ENCODE measurements around the gene HTRA3. TPM values are rescaled to one million over a fixed set of nuclear protein-coding genes. Genes with fewer than 3 reads are reported as not detected.

HTRA3 gene
- total RNA-seq, 1 experiment from 2014 or later, result 116 TPM

DNA sequence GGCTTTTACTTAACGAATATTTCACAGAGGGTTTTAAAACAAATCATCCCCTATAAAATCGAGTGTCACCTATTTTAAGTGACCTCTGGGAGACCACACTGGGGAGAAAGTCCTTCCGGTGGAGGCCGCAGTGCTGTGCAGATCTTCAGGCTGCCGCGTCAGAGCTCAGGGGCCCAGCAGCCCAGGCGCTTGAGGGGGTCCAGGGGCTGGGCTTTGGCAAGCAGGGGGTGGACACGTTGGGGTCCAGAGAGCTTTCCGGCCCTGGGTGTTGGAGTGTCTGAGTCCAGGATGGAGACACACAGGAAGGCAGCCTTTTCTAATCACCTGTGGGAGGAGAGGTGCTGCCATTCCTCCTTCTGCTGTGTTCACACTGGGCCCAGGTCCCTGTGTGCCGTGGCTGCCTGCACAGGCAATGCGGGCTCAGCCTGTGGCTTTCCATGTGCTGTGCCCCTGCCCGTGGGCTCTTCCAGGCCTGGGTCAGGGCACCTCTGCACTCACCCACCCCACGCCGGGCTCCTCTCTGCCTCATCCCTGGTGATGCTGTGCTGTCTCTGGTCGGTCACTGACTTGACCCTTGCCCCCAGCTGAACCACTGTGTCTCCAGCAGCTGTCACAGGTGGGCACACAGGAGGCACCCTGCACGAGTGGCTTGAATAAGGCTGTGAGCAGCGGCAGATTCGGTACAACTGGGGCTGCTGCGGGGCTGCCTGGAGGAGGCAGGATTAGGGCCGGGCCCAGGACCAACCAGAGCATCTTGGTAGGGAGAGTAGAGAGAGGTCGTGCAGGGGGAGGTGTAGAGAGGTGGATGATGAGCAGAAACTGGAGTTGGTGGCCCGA, 10.0 kb downstream of the HTRA3 start:
- no peak for DNase-seq (ENCODE audit: low read depth)

DNA sequence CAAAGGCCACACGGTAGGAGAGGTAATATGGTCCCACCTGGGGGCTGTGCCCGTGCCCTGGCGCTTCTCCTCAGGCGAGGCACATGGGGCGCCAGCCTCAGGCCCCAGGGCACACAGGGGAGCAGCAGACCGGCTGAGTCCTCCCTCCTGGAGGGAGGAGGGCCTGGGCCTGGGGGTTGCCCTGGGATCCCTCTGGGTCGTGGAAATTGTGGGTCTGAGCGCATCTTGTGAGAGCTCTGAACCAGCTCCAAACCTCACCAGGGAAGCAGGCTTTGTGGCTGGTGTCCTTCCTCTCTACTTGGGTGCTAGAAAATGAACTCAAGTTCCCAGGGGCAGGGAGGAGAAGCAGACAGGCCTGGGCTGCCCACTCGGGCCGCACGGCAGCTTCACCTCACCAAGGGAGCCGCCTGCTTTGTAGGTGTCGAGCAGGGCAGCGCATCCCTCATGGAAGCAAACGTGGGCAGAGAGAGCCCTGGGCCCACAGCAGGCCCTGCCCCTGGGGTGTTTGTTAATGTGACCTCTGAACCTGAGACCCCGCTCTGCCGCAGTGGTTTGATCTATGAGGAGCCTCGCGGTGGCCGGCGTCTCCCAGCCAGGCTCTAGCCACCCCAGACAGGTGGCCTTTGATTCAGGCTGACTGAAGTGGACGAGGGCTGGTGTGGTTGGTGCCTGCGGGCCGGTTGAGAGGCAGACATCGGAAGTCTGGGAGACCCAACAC, 10.8 kb downstream of the HTRA3 start:
- DNase-seq (ENCODE audit: low read depth), result no peak

DNA sequence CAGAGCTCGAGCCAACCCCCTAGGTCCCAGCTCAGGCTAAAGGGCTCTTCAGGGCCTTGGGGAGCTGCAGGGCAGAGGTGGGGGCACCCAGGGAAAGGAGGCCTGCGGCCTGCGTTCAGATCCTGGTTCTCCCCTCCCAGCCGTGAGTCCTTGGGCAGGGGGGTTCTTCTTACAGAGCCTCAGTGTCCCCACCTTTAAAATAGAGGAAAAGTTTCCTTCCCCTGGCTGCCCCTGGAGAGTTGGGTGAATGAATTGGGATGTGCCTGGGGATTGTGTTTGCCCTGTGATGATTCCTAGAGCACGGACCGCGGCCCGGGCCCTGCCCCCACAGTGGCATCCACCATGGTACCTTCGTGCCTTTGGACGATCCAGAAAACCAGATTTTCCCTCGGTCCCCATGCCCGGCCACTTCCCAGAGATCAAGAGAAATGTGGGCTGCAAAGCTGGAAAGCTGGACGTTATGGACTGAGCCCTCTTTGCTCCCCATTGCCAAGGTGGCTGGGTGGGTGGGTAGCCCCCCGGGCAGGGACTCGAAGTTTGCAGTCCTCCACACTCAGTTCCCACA, 11.4 kb downstream of the HTRA3 start:
- DNase-seq (ENCODE audit: low read depth), result no peak

DNA sequence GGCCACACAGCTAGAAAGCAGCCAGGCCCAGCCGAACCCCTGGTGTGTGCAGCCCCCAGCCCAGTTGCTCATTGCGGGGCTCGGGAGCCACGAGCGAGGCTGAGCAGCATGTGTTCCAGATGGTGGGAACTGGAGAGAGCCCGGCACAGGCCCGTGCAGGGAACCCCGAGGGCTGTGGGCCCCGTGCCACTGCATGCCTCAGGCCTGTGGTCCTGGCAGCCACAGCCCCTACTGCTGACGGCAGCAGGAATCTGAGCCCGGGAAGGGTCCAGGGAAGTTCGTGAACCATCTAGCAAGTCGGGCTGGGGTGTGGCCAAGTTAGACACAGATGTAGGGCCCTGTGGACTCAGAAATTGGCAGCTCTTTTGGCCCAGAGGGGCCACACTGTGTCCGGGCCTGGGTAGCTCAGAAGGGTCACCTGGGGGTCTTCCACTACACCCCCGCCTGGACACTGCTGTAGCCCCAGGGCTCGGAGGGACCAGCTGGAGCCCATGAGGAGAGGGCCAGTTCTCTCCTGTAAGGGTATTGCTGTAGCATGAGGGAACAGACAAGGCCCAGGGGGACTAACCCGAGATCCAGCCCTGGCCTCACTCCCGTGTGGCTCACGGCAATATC, 12.1 kb downstream of the HTRA3 start:
- DNase-seq (ENCODE audit: low read depth), result no peak

DNA sequence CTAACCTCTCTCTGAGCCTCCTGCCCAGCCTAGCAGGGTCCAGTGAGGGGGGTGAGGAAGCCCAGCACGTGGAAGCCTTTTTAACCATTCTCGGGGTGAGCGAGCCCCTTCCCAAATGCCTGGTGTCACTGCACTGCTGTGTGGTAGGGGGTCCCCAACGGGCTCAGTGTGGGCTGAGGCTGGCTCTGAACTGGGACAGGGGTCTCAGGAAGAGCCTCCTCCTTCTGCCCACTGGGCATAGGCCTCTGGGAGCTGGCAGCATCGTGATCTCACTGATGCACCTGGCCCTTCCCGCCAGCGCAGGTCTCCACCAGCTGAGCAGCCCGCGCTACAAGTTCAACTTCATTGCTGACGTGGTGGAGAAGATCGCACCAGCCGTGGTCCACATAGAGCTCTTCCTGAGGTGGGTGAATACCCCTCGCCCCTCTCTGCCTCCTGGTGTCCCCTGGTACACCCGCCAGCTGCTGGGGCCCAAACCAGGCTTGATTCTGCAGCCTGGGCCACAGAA, 12.6 kb downstream of the HTRA3 start:
- no peak for DNase-seq (ENCODE audit: low read depth)

DNA sequence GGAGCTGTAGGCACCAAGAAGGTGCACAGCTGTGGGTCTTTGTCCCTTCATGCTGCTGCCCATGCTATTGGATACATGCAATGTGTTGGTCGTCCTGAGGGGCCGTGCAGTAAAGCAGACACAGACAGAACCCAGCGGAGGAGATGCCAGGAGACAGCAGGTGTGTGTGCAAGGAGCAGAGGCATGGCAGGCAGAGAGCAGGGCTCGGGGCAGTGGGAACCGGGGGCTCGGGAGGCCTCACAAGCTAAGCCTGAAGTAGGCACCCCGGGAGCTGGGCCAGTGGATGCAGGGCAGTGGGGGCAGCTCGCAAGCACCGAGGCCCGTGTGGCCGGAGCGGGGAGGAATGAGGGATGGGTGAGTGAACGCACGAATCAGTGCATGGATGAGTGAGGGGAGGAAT, 13.2 kb downstream of the HTRA3 start:
- DNase-seq (ENCODE audit: low read depth), result no peak

DNA sequence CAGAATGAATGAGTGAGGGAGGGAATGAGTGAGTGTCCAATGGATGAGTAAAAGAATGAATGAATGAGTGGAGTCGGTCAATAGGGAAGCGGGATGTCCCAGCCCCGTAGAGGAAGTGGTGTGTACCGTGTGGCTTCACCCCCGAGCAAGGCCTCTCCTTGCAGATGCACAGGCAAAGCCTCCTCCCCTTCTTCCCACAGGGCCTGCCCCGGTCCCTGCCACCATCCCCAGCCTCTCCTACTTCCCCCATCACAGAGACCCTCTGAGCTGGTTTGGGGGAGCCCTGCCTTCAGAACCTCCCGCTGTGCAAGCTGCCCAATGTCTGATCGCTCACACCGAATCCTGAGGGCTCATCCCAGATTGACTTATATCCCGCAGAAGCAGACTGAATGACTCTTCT, 13.6 kb downstream of the HTRA3 start:
- DNase-seq (ENCODE audit: low read depth), result no peak

DNA sequence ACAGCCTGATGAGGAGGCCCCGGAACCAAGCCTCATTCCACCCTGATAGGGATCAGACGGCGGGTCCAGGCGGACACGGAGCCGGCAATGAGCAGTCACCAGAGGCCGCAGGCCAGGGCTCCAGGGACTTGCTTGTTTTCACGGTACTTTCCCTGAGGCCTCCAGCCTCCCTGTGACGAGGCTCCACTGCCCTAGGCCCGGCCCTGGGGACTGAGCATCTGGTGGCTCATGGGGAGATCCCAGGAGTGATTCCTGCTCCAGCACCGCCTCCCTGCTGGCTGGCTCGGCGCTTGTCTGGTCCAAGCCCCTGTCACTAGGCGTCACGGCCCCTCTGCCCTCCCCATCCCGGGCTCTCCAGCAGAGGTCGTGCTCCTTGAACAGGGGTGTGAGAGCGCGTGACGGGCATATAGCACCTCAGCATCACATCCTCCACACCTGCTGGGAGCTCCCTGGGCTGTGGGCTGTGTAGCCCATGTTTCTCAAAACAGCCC, 14.1 kb downstream of the HTRA3 start:
- no peak for DNase-seq (ENCODE audit: low read depth)

DNA sequence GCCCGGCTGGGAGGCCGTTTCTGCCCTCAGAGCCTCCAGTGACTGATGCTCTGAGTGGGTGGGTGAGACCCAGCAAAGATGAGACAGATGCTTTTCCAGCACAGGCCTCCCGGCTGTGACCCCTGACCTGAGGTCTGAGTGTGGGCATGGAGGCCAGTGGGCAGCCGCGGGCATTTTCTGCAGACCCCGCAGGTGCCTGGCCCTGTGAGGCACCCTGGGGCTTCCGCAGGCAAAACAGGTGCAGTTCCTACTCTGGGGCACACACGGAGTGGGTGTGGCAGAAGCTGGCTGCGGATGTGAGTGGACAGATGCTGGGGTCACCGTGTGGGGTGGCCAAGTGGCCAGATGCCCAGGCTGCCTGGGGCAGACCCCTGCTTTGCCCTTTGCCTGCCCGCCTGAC, 14.8 kb downstream of the HTRA3 start:
- DNase-seq (ENCODE audit: low read depth), result no peak

DNA sequence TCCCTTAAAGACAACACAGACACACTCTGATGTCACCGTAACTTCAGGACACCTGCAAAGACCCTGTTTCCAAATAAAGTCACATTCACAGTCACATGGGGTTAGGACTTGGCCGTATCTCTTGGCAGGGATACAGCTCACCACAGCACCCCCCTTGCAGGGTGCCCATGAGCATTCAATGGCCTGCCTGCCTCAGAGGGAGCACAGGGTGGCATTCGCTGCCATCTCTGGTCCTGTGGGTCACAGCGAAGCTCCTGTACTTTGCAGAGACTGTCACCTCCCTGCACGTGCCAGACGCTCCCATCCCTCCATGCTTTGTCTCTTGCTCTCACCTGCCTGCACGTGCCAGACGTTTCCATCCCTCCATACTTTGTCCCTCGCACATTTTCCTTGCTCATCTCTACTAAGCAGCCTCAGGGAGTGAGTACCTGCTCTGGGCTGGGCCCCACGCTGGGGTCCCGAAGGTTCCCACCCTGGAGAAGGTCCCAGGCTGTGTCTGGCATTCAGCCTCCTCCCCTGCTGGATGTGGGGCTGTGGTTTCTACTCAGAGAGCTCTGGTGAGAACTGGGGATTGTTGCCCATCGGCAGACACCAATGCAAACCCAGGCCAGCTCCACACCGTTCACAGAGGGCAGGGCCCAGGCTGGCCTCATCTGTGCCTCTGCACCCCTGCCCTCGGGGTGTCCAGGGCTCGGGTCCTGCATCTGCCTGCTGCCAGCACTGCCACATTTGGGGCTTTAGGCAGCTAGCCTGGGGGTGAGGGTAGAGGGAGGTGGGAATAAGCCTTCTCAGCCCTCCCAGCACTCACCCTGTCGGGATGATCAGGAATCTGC, 15.8 kb downstream of the HTRA3 start:
- no peak for DNase-seq (ENCODE audit: low read depth)

DNA sequence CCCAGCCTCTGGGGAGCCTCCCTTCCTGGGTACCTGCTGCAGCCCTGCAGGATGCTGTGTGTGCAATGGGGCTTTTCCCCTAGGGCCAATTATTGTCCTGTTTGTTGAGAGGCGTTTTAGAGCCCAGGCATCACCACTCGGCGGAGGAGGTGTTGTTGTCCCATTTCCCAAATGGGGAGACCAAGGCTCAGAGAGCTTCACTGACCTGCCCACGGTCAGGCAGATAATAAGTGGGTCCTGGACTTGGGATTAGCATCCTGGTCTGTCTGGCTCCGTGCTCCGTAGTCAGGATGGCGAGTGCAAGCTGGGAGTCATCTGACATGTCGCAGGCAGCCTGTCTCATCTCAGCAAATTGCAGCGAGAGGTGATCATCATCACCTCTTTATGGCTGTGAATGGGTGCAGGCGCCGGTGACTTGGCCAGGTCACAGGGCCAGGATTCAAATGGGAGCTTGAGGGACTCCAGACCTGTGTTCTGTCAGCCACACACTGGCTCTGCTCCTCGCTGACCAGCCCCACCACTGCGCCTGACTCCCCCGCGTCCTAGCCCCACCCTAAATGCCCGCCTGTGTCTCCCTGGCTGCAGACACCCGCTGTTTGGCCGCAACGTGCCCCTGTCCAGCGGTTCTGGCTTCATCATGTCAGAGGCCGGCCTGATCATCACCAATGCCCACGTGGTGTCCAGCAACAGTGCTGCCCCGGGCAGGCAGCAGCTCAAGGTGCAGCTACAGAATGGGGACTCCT, 16.6 kb downstream of the HTRA3 start:
- no peak for DNase-seq (ENCODE audit: low read depth)

DNA sequence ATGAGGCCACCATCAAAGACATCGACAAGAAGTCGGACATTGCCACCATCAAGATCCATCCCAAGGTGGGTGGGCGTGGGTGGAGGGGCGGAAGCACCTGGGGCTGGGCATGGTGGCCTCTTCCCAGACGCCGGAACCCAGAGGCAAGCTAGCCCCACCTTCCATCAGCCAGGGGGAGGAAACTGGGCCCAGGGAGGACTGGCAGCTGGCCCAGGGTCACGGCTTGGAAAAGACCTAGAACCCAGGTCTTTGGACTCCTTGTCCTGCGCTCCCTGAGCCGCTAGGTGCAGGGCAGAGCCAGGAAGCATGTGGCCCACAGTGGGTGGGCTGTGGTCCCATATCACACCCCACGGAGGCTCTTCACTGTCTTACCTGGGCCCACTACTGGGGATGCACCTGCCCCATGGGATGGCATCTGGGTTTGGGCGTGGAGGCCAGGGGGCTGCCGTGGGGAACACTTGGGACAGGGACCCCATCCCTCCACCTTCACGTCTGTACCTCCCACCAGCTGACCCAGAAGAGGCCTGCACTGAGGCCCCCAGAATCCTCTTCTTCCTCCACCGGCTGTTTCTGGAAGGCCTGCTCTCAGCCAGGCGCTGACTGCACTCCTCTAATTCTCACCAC, 17.3 kb downstream of the HTRA3 start:
- no peak for DNase-seq (ENCODE audit: low read depth)

DNA sequence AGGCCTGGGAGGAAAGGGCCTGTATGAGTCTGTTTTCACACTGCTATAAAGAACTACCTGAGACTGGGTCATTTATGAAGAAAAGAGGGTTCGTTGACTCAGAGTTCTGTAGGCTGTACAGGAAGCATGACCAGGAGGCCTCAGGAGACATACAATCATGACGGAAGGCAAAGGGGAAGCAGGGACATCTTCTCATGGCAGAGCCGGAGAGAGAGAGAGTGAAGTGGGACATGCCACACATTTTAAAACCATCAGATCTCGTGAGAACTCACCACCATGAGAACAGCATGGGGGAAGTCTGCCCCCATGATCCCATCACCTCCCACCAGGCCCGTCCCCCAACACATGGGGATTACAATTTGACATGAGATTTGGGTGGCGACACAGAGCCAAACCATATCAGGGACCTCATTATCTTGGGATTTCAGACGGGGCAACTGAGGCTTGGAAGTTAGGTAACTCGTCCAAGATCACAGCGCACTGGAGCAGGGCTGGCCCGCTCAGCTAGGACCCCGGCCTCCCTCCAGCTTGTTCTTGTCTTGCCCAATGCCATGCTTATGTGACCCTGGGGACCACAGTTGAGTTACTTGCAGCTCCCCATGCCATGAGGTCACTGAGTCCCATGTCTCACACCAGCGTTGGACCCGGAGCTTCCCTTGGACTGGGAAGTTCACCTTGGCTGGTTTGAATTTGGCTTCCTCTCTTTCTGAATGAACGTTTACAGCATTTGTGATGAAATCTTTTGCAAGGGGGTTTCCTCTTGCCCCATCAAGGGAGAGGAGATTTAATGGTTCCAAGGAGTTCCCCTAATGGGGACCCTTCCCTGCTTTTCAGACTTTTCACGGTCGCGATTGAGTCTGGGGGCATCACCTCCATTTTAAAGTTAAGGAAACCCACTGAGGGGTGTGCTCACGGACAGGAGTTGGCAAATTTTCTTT, 18.1 kb downstream of the HTRA3 start:
- DNase-seq (ENCODE audit: low read depth), result no peak

DNA sequence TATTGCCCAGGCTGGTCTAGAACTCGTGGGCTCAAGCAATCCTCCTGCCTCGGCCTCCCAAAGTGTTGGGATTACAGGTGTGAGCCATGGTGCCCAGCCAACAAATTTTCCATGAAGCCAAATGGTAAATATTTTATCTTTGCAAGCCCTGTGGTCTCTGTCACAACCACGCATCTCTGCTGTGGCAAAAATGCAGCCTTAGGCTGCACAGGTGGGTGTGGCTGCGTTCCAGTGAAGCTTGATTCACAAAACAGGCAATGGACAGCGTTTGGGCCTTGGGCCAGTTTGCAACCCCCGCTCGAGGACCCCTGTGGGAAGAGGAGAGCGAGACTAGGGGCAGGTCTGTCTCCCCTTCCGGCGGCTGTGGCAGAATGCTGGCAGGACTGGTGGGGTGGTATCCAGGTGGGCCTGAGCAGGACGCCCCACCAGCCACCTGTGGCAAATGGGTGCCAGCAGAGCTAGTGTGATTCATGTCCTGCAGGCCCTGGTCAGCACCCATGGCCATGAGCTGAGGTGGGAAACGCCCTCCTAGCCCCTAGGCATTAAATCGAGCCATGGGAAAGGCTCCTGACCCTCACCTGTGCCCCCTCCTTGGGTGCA, 19.7 kb downstream of the HTRA3 start:
- no peak for DNase-seq (ENCODE audit: low read depth)

DNA sequence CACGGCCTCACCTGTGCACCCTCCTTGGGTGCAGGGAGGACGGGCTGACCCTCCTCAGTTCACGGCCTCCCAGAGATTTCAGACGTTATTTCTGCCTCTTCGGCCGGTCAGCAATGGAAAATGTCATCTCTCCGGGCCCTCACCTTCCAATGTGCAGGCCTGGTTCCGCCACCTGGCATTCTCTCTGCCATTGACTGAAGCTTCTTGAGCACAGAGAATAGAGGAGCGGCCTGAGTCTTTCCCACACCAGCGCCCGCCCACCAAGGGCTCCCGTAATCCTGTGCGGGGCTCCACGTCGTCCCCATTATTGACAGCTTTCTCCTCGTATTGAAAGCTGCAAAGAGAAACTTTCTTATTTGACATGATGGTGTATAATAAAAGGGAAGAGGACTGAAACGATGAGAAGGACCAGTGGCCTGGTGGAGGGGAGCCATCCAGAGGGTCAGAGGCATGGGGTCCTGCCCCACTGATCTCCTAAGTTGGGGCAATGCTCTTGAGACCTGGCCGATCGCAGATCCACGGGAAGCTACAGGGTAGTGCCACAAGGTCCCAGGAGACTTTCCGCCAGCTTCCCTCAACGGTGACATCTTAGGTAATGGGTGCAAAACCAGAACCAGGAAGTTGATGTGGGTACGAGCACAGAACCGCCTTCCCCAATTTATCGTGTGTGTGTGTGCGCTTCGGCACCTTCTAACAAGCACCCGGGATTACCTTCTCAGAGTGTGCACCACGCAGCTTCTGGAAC, 20.6 kb downstream of the HTRA3 start:
- no peak for DNase-seq (ENCODE audit: low read depth)

DNA sequence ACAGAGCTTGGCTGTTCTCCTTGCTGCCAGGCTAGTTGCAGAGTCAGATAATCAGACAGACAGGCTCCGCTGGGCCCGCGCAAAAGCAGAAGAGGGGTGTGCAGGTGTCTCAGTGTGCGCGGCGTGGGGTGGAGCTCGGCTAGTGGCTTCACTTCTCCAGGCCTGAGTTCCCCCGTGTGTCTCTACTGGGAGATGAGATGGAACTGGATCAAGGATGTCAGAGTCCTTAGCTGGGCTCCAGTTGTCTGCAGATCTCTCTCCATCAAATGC, 21.1 kb downstream of the HTRA3 start:
- DNase-seq (ENCODE audit: low read depth), result no peak

DNA sequence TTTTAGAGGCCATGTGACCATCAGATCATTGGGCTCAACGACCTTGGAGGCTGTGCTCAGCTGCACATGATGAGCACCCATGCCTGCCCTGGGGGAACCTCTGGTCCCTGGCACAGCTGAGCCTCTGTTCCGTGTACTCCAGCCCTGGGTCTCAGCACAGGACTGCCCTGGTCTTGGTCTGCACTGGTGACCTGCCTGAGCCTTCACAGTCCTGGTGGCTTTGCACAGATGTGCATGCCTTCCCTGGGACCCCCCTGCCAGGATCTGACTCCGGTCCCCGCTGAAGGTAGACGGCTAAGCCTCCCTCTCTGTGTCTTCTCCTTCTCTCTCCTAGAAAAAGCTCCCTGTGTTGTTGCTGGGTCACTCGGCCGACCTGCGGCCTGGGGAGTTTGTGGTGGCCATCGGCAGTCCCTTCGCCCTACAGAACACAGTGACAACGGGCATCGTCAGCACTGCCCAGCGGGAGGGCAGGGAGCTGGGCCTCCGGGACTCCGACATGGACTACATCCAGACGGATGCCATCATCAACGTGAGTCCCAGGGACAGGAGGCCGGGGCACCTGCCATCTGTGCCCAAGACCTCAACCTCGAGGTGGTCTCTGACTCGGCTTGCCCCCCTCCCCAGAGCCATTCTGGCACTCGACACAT, 21.6 kb downstream of the HTRA3 start:
- no peak for DNase-seq (ENCODE audit: low read depth)

All from LHCN-M2 (cell line).